Measurements from ENCODE around the gene TOR1A.

Gene TOR1A, protein sequence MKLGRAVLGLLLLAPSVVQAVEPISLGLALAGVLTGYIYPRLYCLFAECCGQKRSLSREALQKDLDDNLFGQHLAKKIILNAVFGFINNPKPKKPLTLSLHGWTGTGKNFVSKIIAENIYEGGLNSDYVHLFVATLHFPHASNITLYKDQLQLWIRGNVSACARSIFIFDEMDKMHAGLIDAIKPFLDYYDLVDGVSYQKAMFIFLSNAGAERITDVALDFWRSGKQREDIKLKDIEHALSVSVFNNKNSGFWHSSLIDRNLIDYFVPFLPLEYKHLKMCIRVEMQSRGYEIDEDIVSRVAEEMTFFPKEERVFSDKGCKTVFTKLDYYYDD

DNA sequence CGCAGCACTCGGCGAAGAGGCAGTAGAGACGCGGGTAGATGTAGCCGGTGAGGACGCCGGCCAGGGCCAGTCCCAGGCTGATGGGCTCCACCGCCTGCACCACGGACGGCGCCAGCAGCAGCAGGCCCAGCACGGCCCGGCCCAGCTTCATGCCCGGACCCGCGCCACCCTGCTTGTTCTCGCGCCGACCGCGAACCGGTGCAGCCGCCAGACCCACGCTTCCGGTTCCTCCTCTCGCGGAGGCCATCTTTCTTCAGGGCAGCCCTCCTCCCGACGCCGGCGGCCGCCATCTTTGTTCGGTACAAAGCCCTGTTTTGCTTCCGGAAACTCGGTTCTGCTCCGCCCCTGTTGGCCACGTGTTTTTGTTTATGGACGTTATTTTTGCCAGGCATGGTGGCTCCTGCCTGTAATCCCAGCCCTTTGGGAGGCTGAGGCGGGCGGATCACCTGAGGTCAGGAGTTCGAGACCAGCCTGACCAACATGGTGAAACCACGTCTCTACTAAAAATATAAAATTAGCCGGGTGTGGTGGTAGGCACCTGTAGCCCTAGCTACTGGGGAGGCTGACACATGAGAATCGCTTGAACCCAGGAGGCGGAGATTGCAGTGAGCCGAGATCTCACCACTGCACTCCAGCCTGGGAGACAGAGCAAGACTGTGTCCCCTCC is at the start of gene TOR1A:
TSS of gene TOR1A (minus strand) at position 202 of the 667 bp plus-strand sequence. CDS start at position 151, 51 bp downstream.
- H3K9ac ChIP-seq (ENCODE audit: low read length) = peak within 1 kb of the TSS; percentile 72
- H3K27me3 ChIP-seq (ENCODE audit: control insufficient read depth, insufficient read depth, low read length) = no peaks in the 10 kb centered on the region
- peaks cover 2% of the 10 kb centered on the region for H3K36me3 ChIP-seq (ENCODE audit: control insufficient read depth, insufficient read depth, low read length)

GRCh38 chr9:129871046-129871445 is 47.1 kb upstream of the TOR1A start:
- Histone ChIP-seq H3K36me3 (ENCODE audit: control insufficient read depth, insufficient read depth, low read length) (peaks cover 11% of the 10 kb centered on the region), H3K4me1 (ENCODE audit: control insufficient read depth, insufficient read depth, low read length) (no peaks in the 10 kb centered on the region), H3K27me3 (ENCODE audit: control insufficient read depth, insufficient read depth, low read length) (no peaks in the 10 kb centered on the region), H3K9ac (ENCODE audit: low read length) (no peak overlapping the region), H3K4me3 (ENCODE audit: low read length) (no peak overlapping the region), H3K9me3 (ENCODE audit: control insufficient read depth, low read length) (no peaks in the 10 kb centered on the region)

More for the DNA sequence above, at the start of gene TOR1A:
- Histone ChIP-seq H3K9me3 (ENCODE audit: control insufficient read depth, low read length) (no peaks in the 10 kb centered on the region), H3K4me3 (ENCODE audit: low read length) (peak within 1 kb of the TSS; percentile 50), H3K4me1 (ENCODE audit: control insufficient read depth, insufficient read depth, low read length) (peaks cover 5% of the 10 kb centered on the region)

DNA sequence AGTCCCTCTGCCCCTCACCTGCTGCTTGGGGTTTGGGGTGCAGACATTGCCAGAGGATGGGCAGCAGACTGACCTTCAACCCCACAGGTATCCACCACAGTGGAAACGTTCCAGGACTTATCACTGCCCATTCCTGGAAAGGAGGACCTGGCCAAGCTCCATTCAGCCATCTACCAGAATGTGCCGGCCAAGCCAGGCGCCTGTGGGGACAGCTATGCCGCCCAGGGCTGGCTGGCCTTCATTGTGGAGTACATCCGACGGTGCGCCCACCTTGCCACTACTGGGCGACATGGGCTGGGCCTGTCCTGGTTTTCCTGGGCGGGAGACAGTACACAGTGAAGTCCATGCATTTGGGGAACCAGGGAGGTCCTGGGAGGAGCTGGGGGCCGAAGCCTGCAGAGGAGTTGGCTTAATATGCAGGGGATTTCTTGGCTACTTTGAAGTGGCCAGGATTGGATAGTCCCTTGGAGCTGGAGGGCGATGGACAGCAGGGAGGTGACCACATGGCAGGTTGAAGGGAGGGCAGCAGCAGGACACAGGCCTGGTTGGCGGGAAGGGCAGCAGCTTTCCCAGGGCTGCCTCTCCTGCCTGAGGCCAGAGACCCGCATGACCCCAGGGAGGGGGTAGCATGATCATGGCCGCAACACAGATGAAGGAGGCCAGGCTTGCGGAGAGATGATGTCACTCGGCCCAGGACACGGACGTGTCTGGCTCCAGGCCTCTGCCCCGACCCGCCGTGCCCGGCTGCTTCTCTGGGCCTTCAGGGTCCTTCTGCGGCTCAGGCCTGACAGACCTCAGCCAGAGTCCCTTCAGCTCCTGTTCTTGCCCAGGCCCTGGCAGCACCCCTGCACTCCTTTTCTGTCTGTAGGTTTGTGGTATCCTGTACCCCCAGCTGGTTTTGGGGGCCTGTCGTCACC is 45.9 kb upstream of the TOR1A start:
- Histone ChIP-seq H3K9me3 (ENCODE audit: control insufficient read depth, low read length) (no peaks in the 10 kb centered on the region), H3K27me3 (ENCODE audit: control insufficient read depth, insufficient read depth, low read length) (no peaks in the 10 kb centered on the region), H3K4me1 (ENCODE audit: control insufficient read depth, insufficient read depth, low read length) (no peaks in the 10 kb centered on the region), H3K4me3 (ENCODE audit: low read length) (no peak overlapping the region), H3K9ac (ENCODE audit: low read length) (no peak overlapping the region), H3K36me3 (ENCODE audit: control insufficient read depth, insufficient read depth, low read length) (peaks cover 5% of the 10 kb centered on the region)

GRCh38 chr9:129868872-129869486 is 45.0 kb upstream of the TOR1A start:
- Histone ChIP-seq H3K4me1 (ENCODE audit: control insufficient read depth, insufficient read depth, low read length) (no peaks in the 10 kb centered on the region), H3K9me3 (ENCODE audit: control insufficient read depth, low read length) (no peaks in the 10 kb centered on the region), H3K27me3 (ENCODE audit: control insufficient read depth, insufficient read depth, low read length) (no peaks in the 10 kb centered on the region), H3K36me3 (ENCODE audit: control insufficient read depth, insufficient read depth, low read length) (peaks cover 5% of the 10 kb centered on the region), H3K9ac (ENCODE audit: low read length) (no peak overlapping the region), H3K4me3 (ENCODE audit: low read length) (no peak overlapping the region)

DNA sequence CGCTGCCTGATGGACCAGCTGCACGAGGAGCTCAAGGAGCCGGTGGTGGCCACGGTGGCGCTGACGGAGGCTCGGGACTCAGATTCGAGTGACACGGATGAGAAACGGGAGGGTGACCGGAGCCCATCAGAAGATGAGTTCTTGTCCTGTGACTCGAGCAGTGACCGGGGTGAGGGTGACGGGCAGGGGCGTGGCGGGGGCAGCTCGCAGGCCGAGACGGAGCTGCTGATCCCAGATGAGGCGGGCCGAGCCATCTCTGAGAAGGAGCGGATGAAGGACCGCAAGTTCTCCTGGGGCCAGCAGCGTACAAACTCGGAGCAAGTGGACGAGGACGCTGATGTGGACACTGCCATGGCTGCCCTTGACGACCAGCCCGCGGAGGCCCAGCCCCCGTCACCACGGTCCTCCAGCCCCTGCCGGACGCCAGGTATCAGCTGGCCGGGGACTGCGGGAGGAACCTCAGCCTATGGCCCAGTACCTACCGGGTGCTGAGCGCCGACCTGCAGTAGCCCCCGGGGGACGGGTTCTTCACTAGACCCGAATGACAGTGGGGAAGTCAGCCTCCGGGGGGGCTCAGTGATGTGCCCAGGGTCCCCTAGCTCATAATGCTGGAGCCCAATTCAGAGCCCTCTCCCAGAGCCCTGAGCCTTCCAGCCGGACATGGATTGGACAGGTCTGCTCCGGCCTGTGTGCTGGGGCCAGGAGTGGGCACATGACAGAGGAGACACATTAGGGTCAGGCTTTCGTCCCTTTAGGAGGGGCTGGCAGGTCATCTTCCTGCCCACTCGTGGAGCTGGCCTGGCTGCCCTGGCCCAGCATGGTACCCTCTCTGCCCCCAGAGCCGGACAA is 44.3 kb upstream of the TOR1A start:
- Histone ChIP-seq H3K36me3 (ENCODE audit: control insufficient read depth, insufficient read depth, low read length) (peaks cover 5% of the 10 kb centered on the region), H3K4me3 (ENCODE audit: low read length) (no peak overlapping the region), H3K9ac (ENCODE audit: low read length) (no peak overlapping the region)

GRCh38 chr9:129867136-129868022 is 43.4 kb upstream of the TOR1A start:
- Histone ChIP-seq H3K4me1 (ENCODE audit: control insufficient read depth, insufficient read depth, low read length) (no peaks in the 10 kb centered on the region), H3K27me3 (ENCODE audit: control insufficient read depth, insufficient read depth, low read length) (no peaks in the 10 kb centered on the region), H3K4me3 (ENCODE audit: low read length) (no peak overlapping the region), H3K36me3 (ENCODE audit: control insufficient read depth, insufficient read depth, low read length) (peaks cover 5% of the 10 kb centered on the region), H3K9me3 (ENCODE audit: control insufficient read depth, low read length) (no peaks in the 10 kb centered on the region), H3K9ac (ENCODE audit: low read length) (no peak overlapping the region)

More for the DNA sequence above, 44.3 kb upstream of the TOR1A start:
- H3K27me3 ChIP-seq (ENCODE audit: control insufficient read depth, insufficient read depth, low read length) = no peaks in the 10 kb centered on the region
- H3K9me3 ChIP-seq (ENCODE audit: control insufficient read depth, low read length) = no peaks in the 10 kb centered on the region
- H3K4me1 ChIP-seq (ENCODE audit: control insufficient read depth, insufficient read depth, low read length) = no peaks in the 10 kb centered on the region

- no peaks in the 10 kb centered on the region for H3K27me3 ChIP-seq (ENCODE audit: control insufficient read depth, insufficient read depth, low read length)
- no peaks in the 10 kb centered on the region for H3K9me3 ChIP-seq (ENCODE audit: control insufficient read depth, low read length)
- H3K9ac ChIP-seq (ENCODE audit: low read length) = no peak overlapping the region
- no peaks in the 10 kb centered on the region for H3K4me1 ChIP-seq (ENCODE audit: control insufficient read depth, insufficient read depth, low read length)
- H3K4me3 ChIP-seq (ENCODE audit: low read length) = no peak overlapping the region
- H3K36me3 ChIP-seq (ENCODE audit: control insufficient read depth, insufficient read depth, low read length) = peaks cover 9% of the 10 kb centered on the region
Observed at GRCh38 chr9:129866394-129867135, 42.6 kb upstream of the TOR1A start.

DNA sequence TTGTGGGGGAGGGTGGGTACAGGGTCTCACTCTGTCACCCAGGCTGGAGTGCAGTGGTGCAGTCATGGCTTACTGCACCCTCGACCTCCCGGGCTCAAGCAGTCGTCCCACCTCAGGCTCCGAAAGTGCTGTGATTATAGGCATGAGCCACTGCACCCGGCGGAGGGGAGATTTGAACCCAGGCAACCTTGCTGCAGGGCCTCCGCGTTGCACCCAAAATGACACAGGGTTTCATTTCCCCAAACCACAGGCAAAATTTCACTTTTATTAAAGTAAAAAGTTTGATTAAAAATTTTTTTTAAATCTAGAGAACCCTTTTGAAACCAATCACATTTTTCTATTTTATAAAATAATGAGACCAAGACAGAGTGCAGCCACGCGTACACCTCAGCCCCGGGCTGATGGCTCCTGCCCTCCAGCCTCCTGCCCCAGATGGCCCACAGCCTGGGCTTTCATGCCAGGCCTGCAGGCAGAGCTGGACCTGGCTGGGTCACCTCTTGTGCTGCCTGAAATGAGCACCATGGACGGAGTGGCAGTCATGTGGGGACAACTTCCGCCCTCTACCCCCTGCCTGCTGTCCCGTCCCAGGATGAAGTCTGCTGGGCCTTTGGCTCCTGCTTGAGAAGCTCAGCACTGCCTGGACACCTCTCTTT is 41.9 kb upstream of the TOR1A start:
- Histone ChIP-seq H3K36me3 (ENCODE audit: control insufficient read depth, insufficient read depth, low read length) (peaks cover 15% of the 10 kb centered on the region), H3K9ac (ENCODE audit: low read length) (no peak overlapping the region), H3K9me3 (ENCODE audit: control insufficient read depth, low read length) (no peaks in the 10 kb centered on the region), H3K27me3 (ENCODE audit: control insufficient read depth, insufficient read depth, low read length) (no peaks in the 10 kb centered on the region), H3K4me1 (ENCODE audit: control insufficient read depth, insufficient read depth, low read length) (no peaks in the 10 kb centered on the region), H3K4me3 (ENCODE audit: low read length) (no peak overlapping the region)

- Histone ChIP-seq H3K4me1 (ENCODE audit: control insufficient read depth, insufficient read depth, low read length) (no peaks in the 10 kb centered on the region), H3K36me3 (ENCODE audit: control insufficient read depth, insufficient read depth, low read length) (peaks cover 15% of the 10 kb centered on the region), H3K9ac (ENCODE audit: low read length) (no peak overlapping the region), H3K27me3 (ENCODE audit: control insufficient read depth, insufficient read depth, low read length) (no peaks in the 10 kb centered on the region), H3K4me3 (ENCODE audit: low read length) (no peak overlapping the region), H3K9me3 (ENCODE audit: control insufficient read depth, low read length) (no peaks in the 10 kb centered on the region)
Observed at GRCh38 chr9:129864991-129865647, 41.2 kb upstream of the TOR1A start.

Measured in mucosa of stomach (tissue), 1 donor.